Measurements from ENCODE around the gene PIAS3. TPM values are rescaled to one million over a fixed set of nuclear protein-coding genes. Genes with fewer than 3 reads are reported as not detected.

Gene PIAS3
- total RNA-seq, 2 experiments from 2014 or later: 20.0 to 22.0 TPM

GRCh38 chr1:145804235-145805045 is 54.4 kb downstream of the PIAS3 start:
- no peak for ATAC-seq
- Mint-ChIP-seq H3K4me1 (peaks cover 37% of the 10 kb centered on the region), H3K27ac (no peak overlapping the region), H3K36me3 (ENCODE audit: low read depth) (peaks cover 15% of the 10 kb centered on the region), H3K27me3 (no peaks in the 10 kb centered on the region), H3K4me3 (no peak overlapping the region), H3K9me3 (ENCODE audit: low read depth) (no peaks in the 10 kb centered on the region)
- ChIA-PET CTCF (interaction anchor here (2.1 kb wide), 1 partner anchor 41 kb away, joined by 9 read pairs; the partner anchor contains the start of gene NUDT17), POLR2A (no interaction called here)
- intact Hi-C loops (cut with DNase I, micrococcal nuclease): no loop called here
- no peak for DNase-seq

GRCh38 chr1:145799806-145800205 is 59.1 kb downstream of the PIAS3 start:
- POLR2A ChIA-PET: no interaction called here
- no peaks in the 10 kb centered on the region for H3K27me3 Mint-ChIP-seq
- H3K36me3 Mint-ChIP-seq (ENCODE audit: low read depth): peaks cover 42% of the 10 kb centered on the region
- ATAC-seq (no peak), DNase-seq (no peak)
- CTCF ChIA-PET: interaction anchor here (1.6 kb wide), 1 partner anchor 46 kb away, joined by 4 read pairs; the partner anchor contains the start of gene NUDT17
- H3K4me3 Mint-ChIP-seq: no peak overlapping the region
- H3K4me1 Mint-ChIP-seq: peaks cover 27% of the 10 kb centered on the region
- peaks cover 18% of the 10 kb centered on the region for H3K9me3 Mint-ChIP-seq (ENCODE audit: low read depth)
- H3K27ac Mint-ChIP-seq: no peak overlapping the region
- intact Hi-C loops (cut with DNase I, micrococcal nuclease): loop anchor here in 1 of 2 experiments (10.0 kb wide), 1 partner anchor 65 kb away; no protein-coding TSS in a partner anchor

Small RNA genes within 50 kb of the gene (microRNA-seq; reads per million reads assigned to microRNA genes)
- gene MIR6736 (ENCODE audit: borderline replicate concordance): not detected

Other genes starting within 250 kb of the PIAS3 start
- gene PDZK1, start 151.7 kb downstream of the PIAS3 start, total RNA-seq: not detected
- gene CD160, start 139.6 kb downstream of the PIAS3 start, total RNA-seq: under 1 TPM in 1 of 2 experiments, not detected in 1; 0.12 TPM
- 10 to 100 TPM; 11.8 to 13.9 TPM for gene RNF115, start 35.0 kb downstream of the PIAS3 start, total RNA-seq
- gene POLR3C, start 34.9 kb downstream of the PIAS3 start, total RNA-seq: 10 to 100 TPM; 34.2 to 42.6 TPM
- 1 to 10 TPM; 3.7 to 4.0 TPM for gene NUDT17, start 13.5 kb downstream of the PIAS3 start, total RNA-seq
- under 1 TPM; 0.30 to 0.55 TPM for gene ANKRD35, start 26.8 kb upstream of the PIAS3 start, total RNA-seq
- gene ITGA10, start 51.0 kb upstream of the PIAS3 start, total RNA-seq: 1 to 10 TPM in 1 of 2 experiments, under 1 TPM in 1; 0.86 to 1.0 TPM
- gene PEX11B, start 59.6 kb upstream of the PIAS3 start, total RNA-seq: 10 to 100 TPM; 22.6 to 26.4 TPM
- gene RBM8A, start 68.4 kb upstream of the PIAS3 start, total RNA-seq: 100 to 1,000 TPM; 293 to 330 TPM
- 10 to 100 TPM; 44.9 to 49.4 TPM for gene LIX1L, start 98.9 kb upstream of the PIAS3 start, total RNA-seq
- gene ANKRD34A, start 105.5 kb upstream of the PIAS3 start, total RNA-seq: 1 to 10 TPM; 5.8 to 6.1 TPM
- gene POLR3GL, start 105.6 kb upstream of the PIAS3 start, total RNA-seq: 10 to 100 TPM; 19.3 to 22.4 TPM
- gene TXNIP, start 137.5 kb upstream of the PIAS3 start, total RNA-seq: 100 to 1,000 TPM; 112 TPM
- not detected for gene HJV, start 162.7 kb upstream of the PIAS3 start, total RNA-seq

All from activated CD4-positive, alpha-beta T cell treated with anti-CD3 and anti-CD28 coated beads for 36 hours (primary cell).